Mucosa of descending colon (tissue), 3 donors: Measurements from ENCODE around the gene SERPINF2. TPM values are rescaled to one million over a fixed set of nuclear protein-coding genes. Genes with fewer than 3 reads are reported as not detected.

ENCODE experiments used
- ATAC-seq: fragments of 200-7000 bp; cut with Tn5 transposase; one replicate; pipeline ENCODE4 v1.9.1; 2020; ENCODE audit warnings: mild to moderate bottlenecking, moderate library complexity
- DNase-seq, 3 donors: peaks; one replicate each; pipeline ENCODE4 v3.0.0-alpha.2; 2020
- H3K36me3 ChIP-seq: fragments of 200-600 bp; one replicate; pipeline ENCODE4 v1.8.0; 2021; ENCODE audit warnings: low read depth, mild to moderate bottlenecking
- H3K4me1 ChIP-seq: fragments of 200-600 bp; one replicate; pipeline ENCODE4 v1.8.0; 2021; ENCODE audit warnings: low read depth, mild to moderate bottlenecking
- H3K4me3 ChIP-seq: fragments of 200-600 bp; one replicate; pipeline ENCODE4 v1.8.0; 2021; ENCODE audit warnings: mild to moderate bottlenecking
- H3K9me3 ChIP-seq: fragments of 200-600 bp; one replicate; pipeline ENCODE4 v1.8.0; 2021; ENCODE audit warnings: mild to moderate bottlenecking
- CTCF ChIP-seq: fragments of 200-600 bp; IDR thresholded peaks from one replicate; pipeline ENCODE4 v1.8.0; 2022; ENCODE audit warnings: antibody characterized with exemption, mild to moderate bottlenecking
- intact Hi-C, 2 donors: fragments of 100-400 bp; cut with DNase I in 1 of 2; cut with micrococcal nuclease in 1 of 2; formaldehyde crosslinking; loops; one replicate each; pipeline versions ENCODE4 v1.11.0 to v1.11.1; 2022; cut with DNase I, micrococcal nuclease
- total RNA-seq, 3 donors: library from RNA; stranded (reverse); fragmentation: NEBNext Ultra II Directional in 2 of 3; extraction: Animal tissue kit (Norgen Biotek cat#: 25700) in 2 of 3; gene quantifications; one replicate each; pipeline versions ENCODE4 v1.2.1 to v1.2.4, GENCODE V29; 2021 to 2023
- donor health status: DM: no; HTN: no; CAD: no; lungs with moderate emphysema.
- donor health status: DM: no; HTN: no; CAD: no.
- donor health status: DM: no; HTN: yes; CAD: no.

The SERPINF2 gene
- total RNA-seq, 3 donors from 2014 or later, result 0.78 to 8.2 (median 2.9) TPM

GRCh38 chr17:1800240-1800639, 57.6 kb downstream of the SERPINF2 start:
- Histone ChIP-seq H3K9me3 (no peaks in the 10 kb centered on the region), H3K4me3 (no peak overlapping the region), H3K36me3 (peaks cover 3% of the 10 kb centered on the region), H3K4me1 (no peaks in the 10 kb centered on the region)
- no peak for TF ChIP-seq CTCF
- DNase-seq, result no peak
- ATAC-seq, result no peak
- intact Hi-C loops, result no loop called here

- ATAC-seq, result no peak
- TF ChIP-seq CTCF, result no peak
- DNase-seq, result no peak
- Histone ChIP-seq H3K4me1 (no peaks in the 10 kb centered on the region), H3K4me3 (no peak overlapping the region), H3K9me3 (no peaks in the 10 kb centered on the region), H3K36me3 (peaks cover 3% of the 10 kb centered on the region)
- intact Hi-C loops, result no loop called here
These were observed 58.0 kb downstream of the SERPINF2 start for GRCh38 chr17:1800712-1801111.

GRCh38 chr17:1802429-1802828, 59.8 kb downstream of the SERPINF2 start:
- DNase-seq (no peak), ATAC-seq (no peak)
- Histone ChIP-seq H3K4me1 (no peaks in the 10 kb centered on the region), H3K4me3 (no peak overlapping the region), H3K9me3 (no peaks in the 10 kb centered on the region), H3K36me3 (peaks cover 3% of the 10 kb centered on the region)
- TF ChIP-seq CTCF, result no peak
- intact Hi-C loops, result no loop called here

- TF ChIP-seq CTCF, result no peak
- ATAC-seq (no peak), DNase-seq (no peak)
- Histone ChIP-seq H3K4me1 (no peaks in the 10 kb centered on the region), H3K36me3 (peaks cover 3% of the 10 kb centered on the region), H3K4me3 (no peak overlapping the region), H3K9me3 (no peaks in the 10 kb centered on the region)
- intact Hi-C loops, result no loop called here
These were observed 60.6 kb downstream of the SERPINF2 start for GRCh38 chr17:1803280-1803679.

Other genes with a start within 250 kb of the SERPINF2 start
- 10 to 100 TPM; 43.7 to 49.9 (median 47.6) TPM for gene INPP5K, start 226.3 kb upstream of the SERPINF2 start, total RNA-seq
- 10 to 100 TPM; 63.3 to 90.8 (median 81.6) TPM for gene PITPNA, start 180.1 kb upstream of the SERPINF2 start, total RNA-seq
- 10 to 100 TPM; 12.7 to 30.8 (median 23.7) TPM for gene SLC43A2, start 114.0 kb upstream of the SERPINF2 start, total RNA-seq
- gene SCARF1, start 97.1 kb upstream of the SERPINF2 start, total RNA-seq, result 10 to 100 TPM; 13.1 to 17.8 (median 14.8) TPM
- 10 to 100 TPM; 33.3 to 71.6 (median 41.0) TPM for gene RILP, start 93.0 kb upstream of the SERPINF2 start, total RNA-seq
- gene PRPF8, start 58.0 kb upstream of the SERPINF2 start, total RNA-seq, result 100 to 1,000 TPM; 214 to 238 (median 222) TPM
- 10 to 100 TPM; 29.0 to 45.6 (median 37.6) TPM for gene TLCD2, start 32.5 kb upstream of the SERPINF2 start, total RNA-seq
- gene WDR81, start 18.2 kb upstream of the SERPINF2 start, total RNA-seq, result 10 to 100 TPM; 17.3 to 27.3 (median 22.4) TPM
- gene SERPINF1, start 19.2 kb downstream of the SERPINF2 start, total RNA-seq, result 100 to 1,000 TPM in 1 of 3 donors, 10 to 100 TPM in 2; 16.9 to 111 (median 76.9) TPM
- 10 to 100 TPM in 2 of 3 donors, 1 to 10 TPM in 1; 9.8 to 19.4 (median 10.7) TPM for gene SMYD4, start 87.0 kb downstream of the SERPINF2 start, total RNA-seq
- gene RPA1, start 87.1 kb downstream of the SERPINF2 start, total RNA-seq, result 10 to 100 TPM; 52.3 to 77.4 (median 75.5) TPM